Neuron (in vitro differentiated cells): Measurements from ENCODE around the gene ODF4.
"Not testable (repeated sequence)": the region's sequence is repeated elsewhere in the genome, so short reads cannot be mapped to it uniquely, and the experiment has no call there.

Experiments
- H2AFZ ChIP-seq: one replicate; pipeline ENCODE4 v1.6.1; 2013; ENCODE audit warnings: low read depth, mild to moderate bottlenecking, inconsistent platforms, low read length, moderate library complexity
- H3K27me3 ChIP-seq: one replicate; pipeline ENCODE4 v1.6.1; 2013; ENCODE audit warnings: low read length; ENCODE audit not compliant: insufficient read depth
- H3K36me3 ChIP-seq: one replicate; pipeline ENCODE4 v1.6.1; 2013; ENCODE audit warnings: low read length; ENCODE audit not compliant: insufficient read depth
- H3K4me1 ChIP-seq: one replicate; pipeline ENCODE4 v1.6.1; 2013; ENCODE audit warnings: low read length; ENCODE audit not compliant: insufficient read depth
- H3K4me3 ChIP-seq: 2 replicates; pipeline ENCODE4 v1.5.1; 2013; ENCODE audit warnings: mild to moderate bottlenecking, low read length, moderate library complexity
- H3K9me3 ChIP-seq: one replicate; pipeline ENCODE4 v1.6.1; 2013; ENCODE audit warnings: low read length

The ODF4 gene

DNA sequence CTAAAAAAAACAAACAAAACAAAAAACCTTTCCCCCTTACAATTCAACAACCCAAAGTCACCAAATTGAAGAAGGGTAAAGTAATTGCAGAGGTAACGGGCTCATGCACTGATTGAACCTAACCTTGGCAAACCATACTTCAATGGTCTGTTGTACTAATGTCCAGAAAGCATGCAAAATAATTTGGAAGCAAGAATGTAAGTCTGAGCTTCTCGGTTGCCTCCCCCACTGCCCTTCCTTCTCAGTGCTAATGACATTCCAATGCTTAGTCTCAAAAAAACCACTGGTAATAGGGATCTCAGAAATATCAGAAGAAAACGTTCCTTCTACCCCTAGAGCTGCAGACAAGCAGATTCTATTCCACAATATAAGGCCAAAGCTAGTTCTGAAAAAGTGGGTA lies 21.1 kb downstream of the ODF4 start:
- H3K4me3 ChIP-seq, result no peak overlapping the region
- no peak overlapping the region for H2AFZ ChIP-seq
- no peaks in the 10 kb centered on the region for H3K27me3 ChIP-seq
- H3K4me1 ChIP-seq, result no peaks in the 10 kb centered on the region
- H3K36me3 ChIP-seq, result peaks cover 12% of the 10 kb centered on the region
- H3K9me3 ChIP-seq, result peaks cover 2% of the 10 kb centered on the region

DNA sequence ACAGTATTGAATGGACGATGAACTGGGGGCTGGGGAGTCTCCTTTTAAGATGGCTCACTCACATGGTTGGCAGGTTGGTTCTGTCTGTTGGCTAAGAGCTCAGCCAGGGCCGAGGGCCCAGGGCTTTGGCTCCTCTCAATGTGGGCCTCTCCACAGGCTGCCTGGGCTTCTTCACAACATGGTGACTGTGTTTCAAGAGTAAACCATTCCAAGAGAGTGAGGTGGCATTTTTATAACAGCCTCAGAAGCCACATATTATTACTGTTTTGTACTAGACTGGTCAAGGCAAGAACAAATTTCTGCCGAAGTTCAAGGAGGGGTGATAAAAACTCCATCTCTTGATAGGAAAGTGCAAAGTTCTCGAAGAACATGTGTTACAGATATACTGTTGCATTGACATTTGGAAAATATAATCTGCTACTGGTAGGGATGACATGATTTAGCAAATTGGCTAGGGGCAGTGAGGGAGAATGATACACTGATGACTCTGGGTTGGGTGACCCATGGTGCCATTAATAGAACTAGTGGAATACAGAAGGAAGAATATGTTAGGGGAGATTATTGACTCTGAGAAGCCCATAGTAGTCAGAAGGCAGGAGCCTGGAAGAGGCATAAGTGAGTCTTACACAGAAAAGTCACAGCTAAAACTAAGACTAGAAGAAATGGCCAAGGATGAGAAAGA lies 23.2 kb downstream of the ODF4 start:
- no peak overlapping the region for H2AFZ ChIP-seq

DNA sequence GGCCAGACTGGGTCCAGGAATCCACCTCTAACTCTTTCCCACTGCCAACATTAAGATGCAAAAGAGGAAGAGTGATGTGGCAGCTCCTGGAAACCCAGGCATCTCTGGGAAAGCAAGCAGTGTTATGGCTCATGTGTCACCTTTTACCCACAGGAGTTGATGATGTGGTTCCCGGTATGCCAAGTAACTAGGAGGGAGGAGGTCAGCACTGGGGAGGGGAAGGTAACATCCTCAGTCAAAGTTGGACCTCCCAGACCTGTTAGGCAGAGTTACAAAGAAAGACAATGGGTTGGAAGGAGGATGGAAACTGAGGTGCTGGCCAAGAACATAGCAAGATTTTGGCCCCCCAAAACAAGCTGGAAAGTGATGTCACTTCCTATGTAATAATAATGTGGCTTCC lies 25.5 kb downstream of the ODF4 start:
- Histone ChIP-seq H3K4me1 (no peaks in the 10 kb centered on the region), H3K36me3 (peaks cover 36% of the 10 kb centered on the region), H3K9me3 (no peaks in the 10 kb centered on the region), H2AFZ (no peak overlapping the region), H3K27me3 (no peaks in the 10 kb centered on the region), H3K4me3 (no peak overlapping the region)

More for the DNA sequence above, 23.2 kb downstream of the ODF4 start:
- Histone ChIP-seq H3K36me3 (peaks cover 16% of the 10 kb centered on the region), H3K4me1 (no peaks in the 10 kb centered on the region), H3K27me3 (no peaks in the 10 kb centered on the region), H3K9me3 (no peaks in the 10 kb centered on the region), H3K4me3 (no peak overlapping the region)

DNA sequence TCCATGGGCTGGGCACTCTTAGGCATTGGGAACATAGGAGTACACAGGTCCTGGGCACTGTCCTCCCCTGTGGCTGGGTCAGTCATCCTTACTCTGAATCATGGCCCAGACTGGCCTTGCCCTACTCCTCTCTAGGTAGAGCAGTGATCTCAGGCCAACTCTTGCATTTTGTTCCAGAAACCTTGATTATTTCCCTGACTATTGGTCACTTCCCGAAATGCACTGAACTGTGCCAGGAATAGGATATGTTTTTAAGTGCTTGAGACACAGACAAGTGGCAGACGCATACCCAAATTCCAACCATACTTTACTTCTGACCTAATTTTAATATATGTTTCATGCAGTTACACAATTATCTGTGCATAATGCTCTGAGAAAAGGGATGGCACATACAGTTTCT lies 26.6 kb downstream of the ODF4 start:
- Histone ChIP-seq H3K4me3 (no peak overlapping the region), H3K9me3 (no peaks in the 10 kb centered on the region), H3K36me3 (peaks cover 40% of the 10 kb centered on the region), H3K27me3 (no peaks in the 10 kb centered on the region), H2AFZ (no peak overlapping the region), H3K4me1 (no peaks in the 10 kb centered on the region)

DNA sequence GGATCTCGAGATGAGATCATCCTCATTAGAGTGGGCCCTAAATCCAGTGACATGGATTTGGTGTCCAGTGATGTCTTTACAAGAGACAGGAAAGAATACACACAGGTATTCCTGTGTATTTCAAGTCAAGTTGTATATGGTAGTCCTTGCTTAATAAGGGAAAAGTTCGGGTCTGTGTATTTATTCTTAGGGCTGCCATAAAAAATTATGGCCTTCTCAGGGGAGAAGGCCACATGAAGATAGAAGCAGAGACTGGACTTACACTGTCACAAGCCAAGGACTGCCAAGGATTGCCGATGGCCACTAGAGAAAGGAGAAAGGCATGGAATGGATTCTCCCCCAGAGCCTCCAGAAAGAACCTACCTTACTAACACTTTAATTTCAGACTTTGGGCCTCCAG lies 28.6 kb downstream of the ODF4 start:
- no peak overlapping the region for H2AFZ ChIP-seq
- no peaks in the 10 kb centered on the region for H3K27me3 ChIP-seq
- no peaks in the 10 kb centered on the region for H3K9me3 ChIP-seq
- peaks cover 50% of the 10 kb centered on the region for H3K36me3 ChIP-seq
- H3K4me3 ChIP-seq, result no peak overlapping the region
- no peaks in the 10 kb centered on the region for H3K4me1 ChIP-seq

DNA sequence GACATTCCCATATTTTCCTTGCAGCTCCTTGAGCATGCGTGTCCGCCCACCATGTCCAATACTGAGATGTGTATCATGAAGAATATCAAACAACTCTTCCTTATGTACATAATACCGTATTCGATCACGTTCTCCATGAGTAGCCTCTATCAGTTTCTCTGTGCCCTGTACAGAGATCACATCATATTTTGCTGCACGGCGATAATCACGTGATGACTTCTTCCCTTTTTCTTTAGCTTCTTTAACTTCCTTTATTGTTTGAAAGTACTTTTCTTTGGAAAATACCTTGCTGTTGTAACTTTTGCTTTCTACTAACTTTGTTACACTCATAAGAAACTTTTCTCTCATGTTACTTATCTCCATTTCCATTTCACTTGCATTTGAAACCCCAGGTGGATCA lies 30.3 kb downstream of the ODF4 start:
- Histone ChIP-seq H3K36me3 (peaks cover 44% of the 10 kb centered on the region), H3K4me1 (no peaks in the 10 kb centered on the region), H2AFZ (no peak overlapping the region)

DNA sequence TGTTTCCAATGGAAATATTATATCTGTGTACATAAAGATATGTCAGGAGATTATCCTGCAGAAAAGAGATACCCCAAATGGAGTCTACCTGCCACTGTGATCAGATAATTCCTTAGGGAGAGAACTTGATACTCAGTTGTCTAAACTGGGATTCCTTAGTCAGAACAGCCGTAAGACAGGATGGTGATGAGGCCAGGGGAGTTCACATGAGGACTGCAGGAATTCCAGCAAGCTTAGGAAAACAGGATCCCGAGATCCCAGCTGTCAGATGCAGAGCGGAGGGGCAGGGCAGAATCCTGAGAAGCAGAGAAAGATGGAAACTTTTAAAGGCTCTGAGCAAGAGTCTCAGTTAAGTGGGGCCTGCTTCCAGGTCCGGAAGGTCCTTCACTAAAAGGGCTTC lies 32.1 kb downstream of the ODF4 start:
- no peaks in the 10 kb centered on the region for H3K27me3 ChIP-seq
- H2AFZ ChIP-seq, result no peak overlapping the region
- no peak overlapping the region for H3K4me3 ChIP-seq
- peaks cover 9% of the 10 kb centered on the region for H3K4me1 ChIP-seq
- no peaks in the 10 kb centered on the region for H3K9me3 ChIP-seq
- peaks cover 34% of the 10 kb centered on the region for H3K36me3 ChIP-seq

More for the DNA sequence above, 30.3 kb downstream of the ODF4 start:
- H3K9me3 ChIP-seq, result no peaks in the 10 kb centered on the region
- no peak overlapping the region for H3K4me3 ChIP-seq
- H3K27me3 ChIP-seq, result no peaks in the 10 kb centered on the region

DNA sequence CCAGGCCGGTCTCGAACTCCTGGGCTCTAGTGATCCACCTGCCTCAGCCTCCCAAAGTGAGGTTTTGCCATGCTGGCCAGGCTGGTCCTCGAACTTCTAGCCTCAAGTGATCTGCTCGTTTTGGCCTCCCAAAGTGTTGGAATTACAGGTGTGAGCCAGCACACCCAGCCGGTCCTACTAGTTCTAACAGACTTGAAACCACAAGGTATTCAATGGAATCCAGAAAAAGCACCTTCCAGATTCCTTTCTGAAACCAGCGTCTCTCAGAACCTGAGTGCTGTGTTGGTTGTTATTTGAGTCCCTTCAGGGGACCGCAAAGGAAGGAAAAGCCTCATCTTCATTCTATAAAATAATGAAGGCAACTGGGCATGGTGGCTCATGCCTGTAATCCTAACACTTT lies 32.8 kb downstream of the ODF4 start:
- H3K9me3 ChIP-seq, result no peaks in the 10 kb centered on the region
- peaks cover 12% of the 10 kb centered on the region for H3K4me1 ChIP-seq
- no peaks in the 10 kb centered on the region for H3K27me3 ChIP-seq
- no peak overlapping the region for H2AFZ ChIP-seq
- peaks cover 40% of the 10 kb centered on the region for H3K36me3 ChIP-seq
- H3K4me3 ChIP-seq, result no peak overlapping the region

DNA sequence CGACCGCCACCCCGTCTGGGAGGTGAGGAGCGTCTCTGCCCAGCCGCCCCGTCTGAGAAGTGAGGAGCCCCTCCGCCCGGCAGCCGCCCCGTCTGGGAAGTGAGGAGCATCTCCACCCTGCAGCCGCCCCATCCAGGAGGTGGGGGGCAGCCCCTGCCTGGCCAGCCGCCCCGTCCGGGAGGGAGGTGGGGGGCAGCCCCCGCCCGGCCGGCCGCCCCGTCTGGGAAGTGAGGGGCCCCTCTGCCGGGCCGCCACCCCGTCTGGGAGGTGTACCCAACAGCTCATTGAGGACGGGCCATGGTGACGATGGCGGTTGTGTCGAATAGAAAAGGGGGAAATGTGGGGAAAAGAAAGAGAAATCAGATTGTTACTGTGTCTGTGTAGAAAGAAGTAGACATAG lies 34.2 kb downstream of the ODF4 start:
- H3K4me3 ChIP-seq, H3K27me3 ChIP-seq, H2AFZ ChIP-seq, H3K9me3 ChIP-seq: not testable (repeated sequence)
- H3K4me1 ChIP-seq, result peaks cover 12% of the 10 kb centered on the region
- peaks cover 45% of the 10 kb centered on the region for H3K36me3 ChIP-seq

DNA sequence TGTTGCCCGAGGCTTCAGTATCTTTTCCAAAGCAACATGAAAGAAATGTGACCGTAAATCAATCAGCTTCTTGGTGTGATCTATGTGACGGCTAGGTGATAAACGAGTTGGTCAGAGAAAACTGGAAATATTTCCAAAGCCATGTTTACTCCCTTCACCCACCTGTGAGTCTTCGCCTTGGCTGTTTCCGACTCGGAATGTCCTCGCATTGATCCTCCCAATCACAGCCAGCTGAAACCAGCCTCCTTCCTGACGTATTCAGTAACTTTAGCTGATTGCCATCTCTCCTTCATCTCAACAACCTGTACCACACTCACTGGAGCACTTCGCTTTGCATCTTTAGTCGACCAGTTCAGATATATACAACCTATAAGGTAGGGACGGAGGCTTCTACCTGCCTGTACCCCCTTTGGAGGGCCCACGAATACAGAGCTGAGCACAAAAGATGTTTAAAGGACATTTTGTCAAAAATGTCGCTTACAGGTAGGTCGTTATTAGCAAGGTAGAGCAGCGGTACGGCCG lies 36.2 kb downstream of the ODF4 start:
- H2AFZ ChIP-seq, result no peak overlapping the region
- H3K36me3 ChIP-seq, result peaks cover 51% of the 10 kb centered on the region
- H3K4me1 ChIP-seq, result peaks cover 14% of the 10 kb centered on the region
- H3K4me3 ChIP-seq, result peak overlapping the region; percentile 68
- no peaks in the 10 kb centered on the region for H3K9me3 ChIP-seq
- H3K27me3 ChIP-seq, result no peaks in the 10 kb centered on the region

DNA sequence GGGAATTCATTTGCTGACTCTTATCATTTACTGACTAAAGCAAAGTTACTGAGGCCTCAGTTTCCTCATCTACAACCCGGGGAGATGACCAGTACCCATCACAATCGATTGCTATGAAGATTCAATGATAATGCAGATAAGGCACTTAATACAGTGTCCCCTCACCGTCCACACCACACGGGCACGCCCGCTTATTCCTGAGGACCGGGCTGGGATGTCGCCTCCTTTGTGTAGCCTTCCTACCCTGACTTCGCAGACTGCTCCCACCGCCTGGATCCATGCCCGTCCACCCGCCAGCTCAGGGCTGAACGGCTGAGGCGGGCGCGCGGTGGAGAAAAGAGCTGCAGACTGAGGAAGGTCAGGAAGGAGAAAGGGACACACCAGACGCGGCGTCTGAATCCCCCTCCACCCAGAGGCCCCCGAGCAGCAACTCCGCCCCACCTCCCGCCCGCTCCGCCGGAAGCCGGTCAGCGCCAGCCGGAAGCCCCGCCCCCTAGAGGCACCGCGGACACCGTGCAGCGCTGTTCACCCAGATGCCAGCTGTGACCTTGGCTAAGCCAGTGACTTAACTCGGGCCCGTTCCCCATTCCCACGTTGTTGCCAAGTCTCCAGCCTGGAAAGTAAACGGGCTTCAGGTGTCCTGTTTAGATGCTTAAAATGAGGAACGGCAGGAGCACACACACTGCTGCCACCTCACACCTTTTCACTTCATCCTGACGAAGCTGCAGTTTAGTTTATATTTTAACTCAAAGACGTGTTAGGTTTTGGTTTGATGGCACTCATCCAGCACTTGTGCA lies 36.8 kb downstream of the ODF4 start, which contains the start of gene KRABD2:
Gene KRABD2 (minus strand): TSS at position 434 of the 797 bp plus-strand sequence.
- Histone ChIP-seq H3K4me3 (peak within 1 kb of the TSS; percentile 68), H3K36me3 (peaks cover 51% of the 10 kb centered on the region), H3K9me3 (no peaks in the 10 kb centered on the region), H2AFZ (no peak within 1 kb of the TSS), H3K4me1 (peaks cover 21% of the 10 kb centered on the region), H3K27me3 (no peaks in the 10 kb centered on the region)

DNA sequence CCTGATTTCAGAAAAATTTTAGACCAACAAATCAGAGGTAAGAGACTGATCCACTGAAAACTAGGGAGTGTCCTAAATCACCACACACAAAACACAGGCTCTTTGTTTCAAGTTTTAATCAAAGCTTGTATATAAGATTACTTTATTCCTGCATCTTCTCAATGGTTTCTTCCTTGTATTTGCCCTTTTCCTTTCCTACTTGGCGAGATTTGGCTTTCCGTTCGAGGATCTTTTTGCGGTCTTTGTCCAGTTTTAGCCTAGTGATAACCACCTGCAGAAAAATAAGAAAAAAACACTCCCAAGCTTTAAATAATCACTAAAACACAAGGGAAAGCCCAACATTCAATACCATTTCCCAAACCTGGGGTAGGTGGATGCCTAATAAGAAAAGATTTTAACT lies 37.8 kb downstream of the ODF4 start:
- peaks cover 27% of the 10 kb centered on the region for H3K4me1 ChIP-seq
- H2AFZ ChIP-seq, result no peak overlapping the region
- peaks cover 49% of the 10 kb centered on the region for H3K36me3 ChIP-seq
- no peak overlapping the region for H3K4me3 ChIP-seq
- H3K9me3 ChIP-seq, result no peaks in the 10 kb centered on the region
- H3K27me3 ChIP-seq, result no peaks in the 10 kb centered on the region

DNA sequence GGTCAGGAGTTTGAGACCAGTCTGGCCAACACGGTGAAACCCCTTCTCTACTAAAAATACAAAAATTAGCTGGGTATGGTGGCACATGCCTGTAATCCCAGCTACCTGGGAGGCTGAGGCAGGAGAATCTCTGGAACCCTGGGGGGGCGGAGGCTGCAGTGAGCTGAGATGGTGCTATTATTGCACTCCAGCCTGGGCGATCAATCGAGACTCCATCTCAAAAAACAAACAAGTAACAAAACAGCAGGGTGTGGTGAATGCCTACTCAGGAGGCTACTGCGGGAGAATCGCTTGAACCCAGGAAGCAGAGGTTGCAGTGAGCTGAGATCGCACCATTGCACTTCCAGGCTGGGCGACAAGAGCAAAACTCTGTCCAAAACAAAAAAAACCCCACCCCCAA lies 38.5 kb downstream of the ODF4 start:
- Histone ChIP-seq H3K36me3 (peaks cover 49% of the 10 kb centered on the region), H3K4me1 (peaks cover 27% of the 10 kb centered on the region)
- not testable (repeated sequence) for H3K9me3 ChIP-seq, H2AFZ ChIP-seq, H3K4me3 ChIP-seq, H3K27me3 ChIP-seq
